ENCODE results near the gene CEACAM20. TPM values are rescaled to one million over a fixed set of nuclear protein-coding genes. Genes with fewer than 3 reads are reported as not detected.
"Not testable (repeated sequence)": the region's sequence is repeated elsewhere in the genome, so short reads cannot be mapped to it uniquely, and the experiment has no call there.

CEACAM20 gene
- total RNA-seq, 1 donor from 2014 or later, result not detected

GRCh38 chr19:44548736-44549135 is 19.3 kb upstream of the CEACAM20 start:
- no peak for DNase-seq

DNA sequence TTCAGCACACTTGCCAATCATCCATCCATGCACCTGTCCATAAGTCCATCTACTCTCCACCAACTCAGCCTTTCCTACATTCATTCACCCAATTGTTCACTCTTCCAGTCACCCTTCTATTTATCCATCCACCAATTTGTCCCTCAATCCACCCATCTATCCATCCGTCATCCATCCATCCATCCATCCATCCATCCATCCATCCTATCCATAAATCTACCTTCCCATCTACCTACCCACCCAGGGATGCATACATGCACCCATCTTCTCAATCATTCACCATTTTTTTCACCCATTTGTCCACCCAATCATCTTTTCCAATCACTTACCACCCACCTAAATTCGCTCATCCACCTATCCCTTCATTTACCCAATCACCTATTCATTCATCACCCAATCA is 14.6 kb upstream of the CEACAM20 start:
- no peak for DNase-seq

GRCh38 chr19:44542671-44543070 is 13.2 kb upstream of the CEACAM20 start:
- DNase-seq, result no peak

- no peak for DNase-seq
Observed at GRCh38 chr19:44540736-44541135, 11.3 kb upstream of the CEACAM20 start.

DNA sequence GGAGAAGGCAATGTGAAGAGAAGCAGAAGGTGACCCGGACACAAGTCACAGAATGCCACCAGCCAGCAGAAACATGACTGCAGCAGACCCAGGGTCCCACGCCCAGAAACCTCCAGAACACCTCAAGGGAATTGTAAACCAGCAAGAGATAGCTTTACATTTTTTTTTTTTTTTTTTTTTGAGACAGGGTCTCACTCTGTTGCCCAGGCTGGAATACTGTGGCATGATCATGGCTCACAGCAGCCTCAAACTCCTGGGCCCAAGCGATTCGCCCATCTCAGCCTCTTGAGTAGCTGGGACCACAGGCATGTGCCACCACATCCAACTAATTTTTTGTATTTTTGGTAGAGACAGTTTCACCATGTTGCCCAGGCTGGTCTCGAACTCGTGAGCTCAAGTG is 10.5 kb upstream of the CEACAM20 start:
- no peak for DNase-seq

- no peak for DNase-seq
Observed at GRCh38 chr19:44539236-44539826, 9.9 kb upstream of the CEACAM20 start.

GRCh38 chr19:44535361-44535760 is 5.9 kb upstream of the CEACAM20 start:
- not testable (repeated sequence) for DNase-seq

- no peak for DNase-seq
Observed at GRCh38 chr19:44532819-44533218, 3.3 kb upstream of the CEACAM20 start.

DNA sequence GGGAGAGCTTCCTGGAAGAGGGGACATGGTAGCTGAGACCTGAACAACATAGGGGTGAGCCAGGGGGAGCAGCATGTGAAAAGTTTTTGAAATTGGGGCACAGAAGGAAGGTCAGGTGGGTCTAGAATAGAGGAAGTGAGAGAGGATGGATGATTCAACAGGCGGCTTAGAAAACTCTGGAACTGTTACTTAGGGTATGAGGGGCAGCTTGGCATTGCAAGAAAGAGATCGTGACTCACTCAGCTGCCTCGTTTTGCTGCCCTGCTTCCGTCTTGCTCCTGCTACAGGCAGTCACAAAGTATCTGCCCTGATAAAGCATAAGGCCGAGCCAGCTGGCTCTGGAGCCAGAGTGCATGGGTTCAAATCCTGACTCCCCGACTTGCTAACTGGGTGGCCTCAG is 1.3 kb upstream of the CEACAM20 start:
- DNase-seq, result no peak

DNA sequence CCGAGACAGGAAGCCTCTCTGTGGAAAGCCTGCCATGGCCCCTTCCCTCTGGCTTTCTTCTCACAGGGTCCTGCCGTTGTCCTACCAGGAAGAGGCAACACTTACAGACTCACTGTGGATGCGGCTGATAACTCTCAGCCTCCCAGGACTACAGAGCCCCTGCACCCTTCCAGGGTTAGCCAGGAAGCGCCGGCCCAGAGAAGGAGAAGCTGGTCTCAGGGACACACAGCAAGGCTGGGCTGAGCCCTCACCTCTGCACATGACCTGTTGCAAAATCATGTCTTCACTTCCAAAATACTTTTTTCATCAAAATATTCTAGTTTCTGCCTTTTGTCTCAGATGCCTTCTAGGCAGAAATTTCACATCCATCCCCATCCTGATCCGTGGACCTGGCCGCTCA is 1.9 kb downstream of the CEACAM20 start:
- no peak for DNase-seq

GRCh38 chr19:44525721-44526430 is 3.6 kb downstream of the CEACAM20 start:
- DNase-seq, result no peak

- DNase-seq, result no peak
Observed at GRCh38 chr19:44521370-44521769, 8.1 kb downstream of the CEACAM20 start.

DNA sequence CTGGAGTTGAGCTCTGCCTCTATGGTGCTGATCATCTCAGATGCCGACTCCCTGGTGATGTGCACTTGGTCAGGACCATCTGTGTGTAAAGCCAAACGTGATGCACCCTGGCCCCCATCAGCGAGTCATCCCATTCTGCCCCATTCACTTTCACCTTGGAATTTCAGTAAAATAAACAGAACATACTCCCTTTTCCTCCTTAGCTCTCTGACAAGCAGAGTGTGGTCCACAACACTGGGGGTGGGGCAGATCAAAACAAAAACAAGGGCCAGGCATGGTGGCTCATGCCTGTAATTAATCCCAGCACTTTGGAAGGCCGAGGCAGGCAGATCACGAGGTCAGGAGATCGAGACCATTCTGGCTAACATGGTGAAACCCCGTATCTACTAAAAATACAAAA is 12.3 kb downstream of the CEACAM20 start:
- DNase-seq, result no peak

- DNase-seq, result no peak
Observed at GRCh38 chr19:44515907-44516306, 13.6 kb downstream of the CEACAM20 start.

DNA sequence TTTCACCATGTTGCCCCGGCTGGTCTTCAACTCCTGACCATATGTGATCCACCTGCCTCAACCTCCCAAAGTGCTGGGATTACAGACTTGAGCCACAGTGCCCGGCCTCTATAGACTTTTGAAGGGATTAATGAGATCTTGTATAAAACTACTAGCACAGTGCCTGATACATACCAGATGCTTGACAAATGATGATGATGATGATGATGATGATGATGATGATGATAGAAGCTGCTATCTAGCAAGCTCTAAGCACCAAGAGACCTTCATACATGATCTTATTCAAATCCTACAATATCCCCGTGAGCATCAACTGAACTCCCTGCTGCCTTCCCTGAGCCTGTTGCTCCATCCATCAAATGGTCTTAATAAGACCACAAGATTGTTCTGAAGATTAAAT is 14.4 kb downstream of the CEACAM20 start:
- no peak for DNase-seq

DNA sequence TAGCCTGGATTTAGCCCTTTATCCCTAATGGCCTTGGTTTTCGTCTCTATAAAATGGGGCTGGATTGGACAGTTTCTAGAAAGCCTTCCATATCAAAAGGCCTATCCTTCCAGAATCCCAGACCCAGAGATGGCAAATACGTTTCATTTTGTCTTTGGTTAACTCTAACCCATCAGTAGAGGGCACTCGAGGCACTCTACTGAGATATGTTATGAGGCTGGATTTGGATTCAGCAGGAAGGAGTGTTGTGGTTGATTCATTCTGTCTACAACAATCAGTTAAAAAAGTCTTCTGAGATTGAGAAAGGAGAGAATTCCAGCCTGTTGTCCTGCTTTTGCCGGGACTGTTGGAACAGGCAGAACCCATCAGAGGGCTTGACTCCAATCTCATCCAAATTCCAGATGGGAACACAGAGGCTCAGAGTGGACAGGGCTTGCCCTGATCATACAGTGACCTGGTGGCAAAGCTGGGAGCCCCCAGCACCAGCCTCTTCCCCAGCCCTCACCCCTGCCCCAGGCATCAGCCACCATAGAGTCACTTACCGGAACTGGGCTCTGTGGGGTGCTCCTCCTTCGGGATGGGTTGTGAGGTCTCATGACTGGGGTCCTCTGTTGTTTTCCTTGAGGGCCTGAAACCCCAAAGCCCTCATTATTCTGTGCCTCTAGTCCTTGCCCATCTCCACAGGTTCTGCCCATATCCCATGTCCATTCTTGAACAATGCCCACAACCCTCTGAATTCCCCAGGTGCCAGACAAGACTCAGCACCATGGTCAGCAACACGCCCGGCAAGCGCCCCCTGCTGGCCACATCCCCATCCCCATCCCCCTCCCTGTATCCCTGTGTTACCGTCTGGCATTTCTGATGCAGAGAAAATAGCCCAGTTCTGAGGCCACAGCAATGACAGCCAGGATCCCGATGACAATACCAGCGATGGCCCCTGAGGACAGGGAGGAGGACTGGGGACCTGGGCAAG is 16.9 kb downstream of the CEACAM20 start:
- peak; percentile 14 for DNase-seq

- no peak for DNase-seq
Observed at GRCh38 chr19:44509478-44509877, 20.0 kb downstream of the CEACAM20 start.

DNA sequence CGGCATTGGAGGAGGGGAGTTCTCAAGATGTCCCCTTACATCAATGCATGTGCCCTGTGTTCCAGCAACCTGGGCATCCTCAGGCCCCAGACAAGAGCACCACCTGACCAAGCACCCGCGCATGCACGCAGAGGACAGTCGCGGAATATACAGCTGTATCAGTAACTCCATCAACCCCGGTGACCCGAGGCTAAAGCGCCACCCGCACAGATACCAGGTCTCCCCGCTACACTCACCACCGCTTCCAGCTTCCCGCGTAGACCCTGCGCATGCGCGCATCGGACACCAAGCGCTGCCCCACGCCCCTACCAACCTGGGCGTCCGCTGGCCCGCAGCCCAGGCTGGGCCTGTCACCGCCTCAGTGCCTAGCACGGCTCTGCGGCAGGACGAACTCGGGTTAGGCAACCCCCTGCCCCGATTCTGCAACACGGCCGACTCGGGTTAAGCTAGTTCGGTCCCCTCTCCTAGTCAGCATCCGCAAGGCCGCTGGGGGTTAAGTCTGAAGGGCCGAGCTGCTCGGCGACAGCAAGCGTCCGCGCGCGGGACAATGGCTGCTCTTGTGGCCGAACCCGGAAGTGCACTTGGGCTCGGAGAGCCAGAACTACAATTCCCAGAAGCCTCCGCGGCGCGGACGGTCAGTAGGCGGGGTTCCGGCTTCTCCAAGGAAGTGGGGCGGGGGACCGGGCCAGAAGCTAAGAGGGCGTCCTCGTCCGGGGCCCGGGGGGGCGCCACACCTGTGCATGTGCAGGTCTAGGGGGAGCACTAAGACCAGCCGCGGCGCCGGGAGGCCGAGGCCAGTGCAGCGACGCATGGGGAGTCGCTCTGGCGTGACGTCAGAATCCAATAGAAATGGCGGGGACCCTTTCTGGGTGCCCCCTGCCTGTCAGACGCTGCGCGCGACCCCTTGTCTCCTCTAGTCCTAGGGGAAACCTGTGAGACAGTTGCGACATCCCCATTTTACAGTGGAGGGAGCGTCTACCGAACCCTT is 29.2 kb downstream of the CEACAM20 start, which contains the start of gene ZNF180:
ZNF180 (minus strand) TSS at position 561 of the 988 bp plus-strand sequence. CDS start 3,188 bp downstream, outside the sequence.
- DNase-seq, result peak; percentile 99

DNA sequence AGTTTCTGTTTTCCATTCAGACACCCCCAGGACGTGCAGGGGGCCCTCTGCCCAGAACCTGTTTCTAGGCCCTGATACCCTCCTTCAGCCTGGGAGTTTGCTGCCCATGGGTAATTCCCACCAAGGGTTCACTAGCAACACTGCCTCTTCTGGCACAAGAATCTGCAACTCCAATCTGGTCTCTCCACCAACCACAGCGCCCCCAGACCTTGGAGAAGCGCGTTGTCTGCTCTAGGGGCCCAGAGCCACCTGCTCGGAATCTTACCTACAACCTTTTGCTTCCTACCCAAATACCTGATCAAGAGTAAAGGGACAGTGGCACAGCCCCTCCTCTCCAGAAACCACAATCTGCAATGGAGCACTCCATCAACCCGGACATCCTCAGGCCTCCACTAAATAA is 29.9 kb downstream of the CEACAM20 start:
- DNase-seq, result no peak

DNA sequence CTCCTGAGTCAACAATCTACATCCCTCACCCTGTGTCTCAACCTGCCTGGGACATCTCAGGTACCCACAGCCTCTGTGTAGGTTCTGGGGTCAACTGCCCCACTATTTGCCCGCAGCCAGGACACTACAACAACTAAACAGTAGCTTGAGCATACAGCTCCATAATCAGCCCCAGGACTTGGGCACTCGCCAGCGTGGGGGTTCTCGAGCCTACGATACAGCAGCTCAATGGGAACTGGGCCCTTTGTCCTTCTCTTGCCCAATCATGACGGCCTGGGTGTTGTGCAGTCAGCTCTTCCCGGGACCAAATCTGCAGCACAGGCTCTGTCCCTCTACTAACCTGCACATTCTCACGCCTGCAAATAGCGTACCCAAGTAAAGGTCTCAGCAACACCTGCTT is 30.5 kb downstream of the CEACAM20 start:
- no peak for DNase-seq

DNA sequence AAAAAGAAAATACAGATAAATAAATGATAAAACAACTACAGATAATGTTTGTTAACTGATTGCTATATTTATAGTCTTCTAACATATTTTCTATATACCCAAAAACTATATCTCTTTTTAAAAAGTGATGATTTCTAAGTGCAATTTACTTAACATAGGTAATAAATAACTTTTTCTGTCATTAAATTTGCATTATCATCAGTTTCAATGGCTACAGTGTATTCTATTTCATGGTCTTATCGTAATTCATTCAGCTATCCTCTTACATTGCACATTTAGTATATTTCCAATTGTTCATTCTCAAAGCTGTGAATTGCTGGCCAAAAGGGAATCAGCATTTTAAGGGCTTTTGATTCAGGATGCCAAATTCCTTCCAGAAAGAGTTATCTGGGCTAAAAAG is 32.8 kb downstream of the CEACAM20 start:
- no peak for DNase-seq

Measured in tongue (tissue), 2 donors.